PFSK-1 (cell line): ENCODE results near the gene TM4SF20.

ENCODE experiments used
- POLR2AphosphoS5 ChIP-seq: IDR thresholded peaks from 2 replicates; pipeline ENCODE4 v1.6.1; 2012; ENCODE audit warnings: low read depth, mild to moderate bottlenecking, control low read depth, low read length, moderate library complexity
- REST ChIP-seq, 2 experiments: IDR thresholded peaks; 2 replicates each; pipeline versions ENCODE4 v1.6.1 to v1.8.0; 2011 to 2012; ENCODE audit warnings: low read depth in 2 of 2, low read length in 2 of 2, control low read depth in 1 of 2, inconsistent platforms in 1 of 2, mild to moderate bottlenecking in 1 of 2, moderate library complexity in 1 of 2; ENCODE audit not compliant: insufficient read depth in 1 of 2
- SIN3A ChIP-seq: IDR thresholded peaks from 2 replicates; pipeline ENCODE4 v1.6.1; 2012; ENCODE audit warnings: mild to moderate bottlenecking, low read length, moderate library complexity, borderline replicate concordance; ENCODE audit not compliant: insufficient read depth
- TAF1 ChIP-seq: IDR thresholded peaks from 2 replicates; pipeline ENCODE4 v1.6.1; 2012; ENCODE audit warnings: low read length, control low read depth, borderline replicate concordance; ENCODE audit not compliant: insufficient read depth

- TF ChIP-seq POLR2AphosphoS5 (no peak), TAF1 (no peak), REST (IDR thresholded peaks at IDR 0.05; ENCODE audit: insufficient read depth in 1 of 2, low read depth in 2 of 2, low read length in 2 of 2) (no peak), SIN3A (no peak)
These were observed 19.9 kb upstream of the TM4SF20 start for GRCh38 chr2:227398684-227399670.
